ENCODE data around the gene POLL. TPM values are rescaled to one million over a fixed set of nuclear protein-coding genes. Genes with fewer than 3 reads are reported as not detected.

The POLL gene
- total and polyA plus RNA-seq, 2 of the 4 experiments (the other 2 are of a cell fraction), result 6.3 to 23.7 TPM

DNA sequence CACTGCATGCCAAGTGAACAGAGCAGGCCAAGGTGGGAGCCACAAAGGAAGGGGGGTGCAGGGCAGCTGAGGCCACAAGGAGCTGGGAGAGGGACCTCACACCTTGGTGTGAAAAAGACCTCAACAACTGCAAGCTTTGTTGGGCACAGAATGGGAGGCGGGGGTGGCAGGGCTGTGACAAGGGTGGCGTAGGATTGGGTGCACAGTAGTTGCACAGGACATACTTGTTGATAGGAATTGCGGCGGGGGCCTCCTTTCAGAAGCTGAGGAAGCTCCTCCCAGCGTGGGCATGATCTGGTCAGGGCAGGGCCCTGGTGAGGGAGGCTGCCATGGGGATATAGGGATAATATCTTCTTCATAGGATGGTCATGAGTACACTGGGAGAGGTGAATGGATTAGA lies 25.8 kb downstream of the POLL start:
- no peak for ATAC-seq (ENCODE audit: low read depth)
- intact Hi-C loops (cut with micrococcal nuclease) (no loop called here), dilution Hi-C loops (cut with HindIII; ENCODE audit: low sequenced_read_pairs, unreplicated experiment) (no loop called here), in situ Hi-C loops (cut with MboI; ENCODE audit: low sequenced_read_pairs) (no loop called here)
- 48% methylated on average over 2 of the region's 5 CpGs; no CpG with 5 or more reads in 1 of the 2 experiments for WGBS, 2 experiments (ENCODE audit: extremely low coverage in 2 of 2, insufficient read length in 1 of 2)
- Histone ChIP-seq H3K18ac (ENCODE audit: low read depth, low read length) (no peak overlapping the region), H3K14ac (replicated peaks; ENCODE audit: low read depth, low read length) (no peak overlapping the region), H3K9me1 (ENCODE audit: insufficient read depth, low read length) (peaks cover 8% of the 10 kb centered on the region), H3K4me1 (ENCODE audit: control insufficient read depth, insufficient read depth, low read length) (peaks cover 2% of the 10 kb centered on the region; the same call in 1 of the 2 replicates), H4K91ac (ENCODE audit: insufficient read depth, low read depth, low read length) (no peak overlapping the region), H3K4me3 (ENCODE audit: insufficient read depth, low read depth, low read length) (no peak overlapping the region), H2AFZ (replicated peaks; ENCODE audit: low read length, poor library complexity) (peak overlapping the region; percentile 21), H3K9ac (ENCODE audit: low read depth, low read length) (no peak overlapping the region), H2BK5ac (ENCODE audit: low read depth, low read length, poor library complexity, severe bottlenecking) (no peak overlapping the region), H3K56ac (ENCODE audit: extremely low read depth, insufficient read depth, low read length) (no peak overlapping the region), H3K23ac (ENCODE audit: low read depth, low read length) (no peak overlapping the region), H2AK9ac (replicated peaks; ENCODE audit: low read depth, low read length, poor library complexity) (no peak overlapping the region), H2BK120ac (ENCODE audit: low read depth, low read length) (no peak overlapping the region), H3K27me3 (ENCODE audit: control insufficient read depth, insufficient read depth, low read length) (peaks cover 21% of the 10 kb centered on the region), H2AK5ac (ENCODE audit: low read depth, low read length) (no peak overlapping the region), H3K79me1 (ENCODE audit: low read depth in 1 of 2, low read length in 2 of 2) (no peaks in the 10 kb centered on the region), H4K20me1 (ENCODE audit: insufficient read depth, low read length) (no peaks in the 10 kb centered on the region), H3K4ac (ENCODE audit: low read depth, low read length) (no peak overlapping the region), H2BK15ac (ENCODE audit: low read depth, low read length) (no peak overlapping the region), H4K8ac (ENCODE audit: low read depth in 2 of 2, low read length in 2 of 2) (no peak overlapping the region), H3K27ac (ENCODE audit: insufficient read depth, low read length) (no peak overlapping the region), H3K9me3 (ENCODE audit: control insufficient read depth, insufficient read depth, low read length) (no peaks in the 10 kb centered on the region), H3K36me3 (ENCODE audit: control insufficient read depth, insufficient read depth, low read length) (no peaks in the 10 kb centered on the region), H3K4me2 (ENCODE audit: low read depth, low read length) (no peak overlapping the region), H4K5ac (ENCODE audit: low read depth, low read length) (no peak overlapping the region), H2BK20ac (ENCODE audit: low read depth, low read length) (no peak overlapping the region)
- BruUV-seq (replicated peaks), result no TSS peak
- TF ChIP-seq BHLHE40 (IDR thresholded peaks at IDR 0.05; ENCODE audit: low read depth, low read length) (no peak), CHD1 (IDR thresholded peaks at IDR 0.05; ENCODE audit: low read depth, low read length) (no peak), RCOR1 (IDR thresholded peaks at IDR 0.05; ENCODE audit: insufficient replicate concordance, low read length) (no peak), MXI1 (IDR thresholded peaks at IDR 0.05; ENCODE audit: borderline replicate concordance, low read depth, low read length) (no peak)
- no peak for DNase-seq
- ChIA-PET POLR2A (ENCODE audit: unreplicated experiment) (no interaction called here), CTCF (no interaction called here)

Measured in IMR-90 (cell line).